Kidney (tissue), 14 donors: ENCODE measurements around the gene PTPRM. TPM values are rescaled to one million over a fixed set of nuclear protein-coding genes. Genes with fewer than 3 reads are reported as not detected.

Source experiments
- DNase-seq, 5 donors: peaks; one replicate each; pipeline ENCODE4 v3.0.0-alpha.2; 2013 to 2020
- FAIRE-seq: peaks from 2 replicates; lab custom pipeline; 2012; peaks lifted over from hg19 to GRCh38; lab: Jason Lieb, UNC
- H3K27ac ChIP-seq, 2 donors: one replicate each; pipeline ENCODE4 v1.7.0; 2013; ENCODE audit warnings: low read depth in 2 of 2, low read length in 2 of 2, inconsistent platforms in 1 of 2
- H3K27me3 ChIP-seq: one replicate; pipeline ENCODE4 v1.7.1; 2013; ENCODE audit warnings: low read length, inconsistent platforms; ENCODE audit not compliant: control insufficient read depth, insufficient read depth
- H3K36me3 ChIP-seq, 3 donors: one replicate each; pipeline versions ENCODE4 v1.7.0 to v1.7.1; 2013; ENCODE audit warnings: low read length in 3 of 3, control low read depth in 1 of 3, inconsistent platforms in 1 of 3; ENCODE audit not compliant: insufficient read depth in 3 of 3, control insufficient read depth in 2 of 3
- H3K4me1 ChIP-seq, 3 donors: one replicate each; pipeline versions ENCODE4 v1.7.0 to v1.7.1; 2013; ENCODE audit warnings: low read length in 3 of 3, inconsistent platforms in 1 of 3, low read depth in 1 of 3; ENCODE audit not compliant: control insufficient read depth in 2 of 3, insufficient read depth in 2 of 3
- H3K4me3 ChIP-seq, 3 donors: one replicate each; pipeline versions ENCODE4 v1.7.0 to v1.8.1; 2013; ENCODE audit warnings: low read length in 3 of 3, control low read depth in 1 of 3, inconsistent platforms in 1 of 3
- H3K9ac ChIP-seq, 3 donors: one replicate each; pipeline versions ENCODE4 v1.7.0 to v1.7.1; 2013; ENCODE audit warnings: low read length in 3 of 3, control low read depth in 1 of 3, inconsistent platforms in 1 of 3
- H3K9me3 ChIP-seq, 3 donors: one replicate each; pipeline versions ENCODE4 v1.7.0 to v1.7.1; 2013; ENCODE audit warnings: low read length in 3 of 3, control low read depth in 1 of 3, inconsistent platforms in 1 of 3; ENCODE audit not compliant: control insufficient read depth in 2 of 3, insufficient read depth in 1 of 3
- CTCF ChIP-seq: IDR thresholded peaks from 3 replicates; pipeline ENCODE4 v1.5.1; 2012; ENCODE audit warnings: mild to moderate bottlenecking, moderate library complexity, borderline replicate concordance; ENCODE audit not compliant: insufficient read depth; ENCODE audit errors: extremely low read depth
- intact Hi-C: fragments of 100-400 bp; cut with DNase I; formaldehyde crosslinking; loops from one replicate; pipeline ENCODE4 v1.11.1; 2022
- polyA plus RNA-seq: library from polyadenylated mRNA; stranded (reverse); fragments of 350-450 nt; fragmentation: Illumina TruSeq; extraction: RNeasy Lipid Tissue Mini Kit (QIAGEN cat#74804); gene quantifications from one replicate; pipeline ENCODE4 v1.2.3, GENCODE V29; 2014; ENCODE audit warnings: low read depth, low replicate concordance; ENCODE audit not compliant: insufficient read depth
- total RNA-seq: library from RNA; stranded (reverse); fragmentation: NEBNext Ultra II Directional; extraction: Animal tissue kit (Norgen Biotek cat#: 25700); gene quantifications from one replicate; pipeline ENCODE4 v1.2.1, GENCODE V29; 2021
- donor health status: control.
- donor health status: control.
- donor health status: control.
- donor health status: control.
- donor health status: control.
- donor health status: DM: yes; HTN: yes; CAD: no.
- donor health status: Normal renal cell carcinoma (clear cell type).

The PTPRM gene
- total and polyA plus RNA-seq, 2 donors from 2014 or later: 52.4 to 98.9 TPM

- no peak overlapping the region for H3K9ac ChIP-seq
- DNase-seq (peak in 2 of 5 donors; percentile 53 to 60), FAIRE-seq (no peak)
- H3K36me3 ChIP-seq: no peaks in the 10 kb centered on the region
- no peaks in the 10 kb centered on the region for H3K9me3 ChIP-seq
- intact Hi-C loops: no loop called here
- TF ChIP-seq CTCF: no peak
- H3K4me1 ChIP-seq: peaks cover 0 to 3% (median 0%) of the 10 kb centered on the region in 3 donors
- H3K4me3 ChIP-seq: no peak overlapping the region
- no peak overlapping the region for H3K27ac ChIP-seq
- H3K27me3 ChIP-seq: no peaks in the 10 kb centered on the region
These were observed 115.2 kb downstream of the PTPRM start for GRCh38 chr18:7682321-7682720.

GRCh38 chr18:7683753-7684152 is 116.6 kb downstream of the PTPRM start:
- H3K9me3 ChIP-seq: no peaks in the 10 kb centered on the region
- DNase-seq (no peak), FAIRE-seq (no peak)
- TF ChIP-seq CTCF: no peak
- H3K27ac ChIP-seq: no peak overlapping the region
- peaks cover 0 to 3% (median 0%) of the 10 kb centered on the region in 3 donors for H3K4me1 ChIP-seq
- intact Hi-C loops: no loop called here
- H3K27me3 ChIP-seq: no peaks in the 10 kb centered on the region
- no peaks in the 10 kb centered on the region for H3K36me3 ChIP-seq
- no peak overlapping the region for H3K4me3 ChIP-seq
- no peak overlapping the region for H3K9ac ChIP-seq

- Histone ChIP-seq H3K9me3 (no peaks in the 10 kb centered on the region), H3K4me1 (peaks cover 0 to 3% (median 0%) of the 10 kb centered on the region in 3 donors), H3K4me3 (no peak overlapping the region), H3K9ac (no peak overlapping the region), H3K27ac (no peak overlapping the region), H3K27me3 (no peaks in the 10 kb centered on the region), H3K36me3 (no peaks in the 10 kb centered on the region)
- FAIRE-seq (no peak), DNase-seq (no peak)
- intact Hi-C loops: no loop called here
- no peak for TF ChIP-seq CTCF
These were observed 117.2 kb downstream of the PTPRM start for GRCh38 chr18:7684357-7684756.

- Histone ChIP-seq H3K4me3 (no peak overlapping the region), H3K27me3 (no peaks in the 10 kb centered on the region), H3K4me1 (peaks cover 0 to 3% (median 0%) of the 10 kb centered on the region in 3 donors), H3K27ac (no peak overlapping the region), H3K9me3 (no peaks in the 10 kb centered on the region), H3K36me3 (no peaks in the 10 kb centered on the region), H3K9ac (no peak overlapping the region)
- FAIRE-seq (no peak), DNase-seq (no peak)
- intact Hi-C loops: no loop called here
- no peak for TF ChIP-seq CTCF
These were observed 117.8 kb downstream of the PTPRM start for GRCh38 chr18:7684966-7685365.
